Activated T-helper 2 cell treated with anti-CD3 and anti-CD28 coated beads, Interferon-gamma antibody, Interleukin-2, Interleukin-4, amounts not matched to agents 10 μg/mL and 5 μg/mL and 100 μg/mL, durations not matched to agents 14 hours and 24 hours and 36 hours (primary cell): ENCODE data around the gene KCNJ13. TPM values are rescaled to one million over a fixed set of nuclear protein-coding genes. Genes with fewer than 3 reads are reported as not detected.

Source experiments
- total RNA-seq: library from RNA; stranded (reverse); gene quantifications from 2 replicates; pipeline ENCODE4 v1.2.3, GENCODE V29; 2022

Gene KCNJ13
- total RNA-seq, 1 donor from 2014 or later = not detected

Other genes with a start within 250 kb of the KCNJ13 start
- gene CHRNG, start 236.9 kb downstream of the KCNJ13 start, total RNA-seq = not detected in 2 replicates
- 7.4 and 9.1 TPM in 2 replicates for gene TIGD1, start 226.0 kb downstream of the KCNJ13 start, total RNA-seq
- gene EIF4E2, start 225.9 kb downstream of the KCNJ13 start, total RNA-seq = 85.0 and 88.4 TPM in 2 replicates
- gene EFHD1, start 143.0 kb downstream of the KCNJ13 start, total RNA-seq = 0.16 and 0.48 TPM in 2 replicates
- 63.7 and 64.7 TPM in 2 replicates for gene GIGYF2, start 79.2 kb downstream of the KCNJ13 start, total RNA-seq
- 1.9 and 3.2 TPM in 2 replicates for gene SNORC, start 93.7 kb upstream of the KCNJ13 start, total RNA-seq
- 1.7 and 2.5 TPM in 2 replicates for gene NGEF, start 236.7 kb upstream of the KCNJ13 start, total RNA-seq